HG03442 (cell line): ENCODE data around the gene FCF1.
"Not testable (repeated sequence)": the region's sequence is repeated elsewhere in the genome, so short reads cannot be mapped to it uniquely, and the experiment has no call there.

Source experiments
- ATAC-seq: cut with Tn5 transposase; IDR thresholded peaks from one replicate; pipeline ENCODE4 v1.9.1; 2021; ENCODE audit warnings: mild to moderate bottlenecking, moderate library complexity; ENCODE audit not compliant: unreplicated experiment

Gene FCF1

GRCh38 chr14:74698465-74698864 is 14.5 kb upstream of the FCF1 start:
- no peak for ATAC-seq

GRCh38 chr14:74702293-74702692 is 10.7 kb upstream of the FCF1 start:
- ATAC-seq: no peak

GRCh38 chr14:74703043-74703442 is 9.9 kb upstream of the FCF1 start:
- ATAC-seq: no peak

GRCh38 chr14:74704656-74705055 is 8.3 kb upstream of the FCF1 start:
- ATAC-seq: no peak

GRCh38 chr14:74705613-74706500 is 7.1 kb upstream of the FCF1 start:
- ATAC-seq: no peak

GRCh38 chr14:74710480-74710879 is 2.5 kb upstream of the FCF1 start:
- no peak for ATAC-seq

- ATAC-seq: no peak
Measured at GRCh38 chr14:74711651-74712050, 1.3 kb upstream of the FCF1 start.

- no peak for ATAC-seq
Measured at GRCh38 chr14:74713395-74713735, 421 bp downstream of the FCF1 start.

GRCh38 chr14:74720526-74720925 is 7.6 kb downstream of the FCF1 start:
- no peak for ATAC-seq

- no peak for ATAC-seq
Measured at GRCh38 chr14:74723134-74723533, 10.2 kb downstream of the FCF1 start.

- ATAC-seq: no peak
Measured at GRCh38 chr14:74732387-74732786, 19.4 kb downstream of the FCF1 start.

- ATAC-seq: no peak
Measured at GRCh38 chr14:74733221-74733620, 20.3 kb downstream of the FCF1 start.

GRCh38 chr14:74735125-74735524 is 22.2 kb downstream of the FCF1 start:
- ATAC-seq: no peak

- no peak for ATAC-seq
Measured at GRCh38 chr14:74737753-74738325, 24.9 kb downstream of the FCF1 start.

- no peak for ATAC-seq
Measured at GRCh38 chr14:74739293-74740030, 26.5 kb downstream of the FCF1 start.

- ATAC-seq: no peak
Measured at GRCh38 chr14:74747237-74747636, 34.3 kb downstream of the FCF1 start.

GRCh38 chr14:74754157-74754556 is 41.2 kb downstream of the FCF1 start:
- ATAC-seq: no peak

- no peak for ATAC-seq
Measured at GRCh38 chr14:74754899-74755298, 42.0 kb downstream of the FCF1 start.

GRCh38 chr14:74756326-74756725 is 43.4 kb downstream of the FCF1 start:
- ATAC-seq: no peak

- not testable (repeated sequence) for ATAC-seq
Measured at GRCh38 chr14:74758505-74758904, 45.6 kb downstream of the FCF1 start.

GRCh38 chr14:74762917-74763802 is 50.2 kb downstream of the FCF1 start, which contains the start of gene YLPM1:
TSS of gene YLPM1 (plus strand) at chr14:74763316. CDS start at chr14:74763490, 174 bp downstream.
- ATAC-seq: peak; percentile 94
